ENCODE data around the gene NCOA7.

DNA sequence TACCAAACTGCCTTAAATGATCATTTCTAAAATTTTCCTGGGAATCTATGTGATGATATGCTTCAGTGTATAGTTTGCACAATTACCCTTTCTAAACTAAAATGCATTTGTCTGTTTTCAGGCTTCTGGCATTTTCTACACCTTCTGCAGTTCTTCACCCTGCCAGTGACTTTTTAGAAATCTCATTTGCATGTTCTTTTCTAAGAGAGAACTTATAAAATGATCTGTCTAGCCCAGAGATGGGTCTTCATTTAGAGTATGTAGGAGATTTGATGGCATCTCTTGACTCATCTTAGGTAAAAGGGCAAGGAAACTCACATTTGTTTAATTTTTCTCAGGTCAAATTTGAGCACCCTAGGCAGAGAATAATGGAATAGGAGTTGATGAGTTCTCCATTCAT is 17.8 kb downstream of the NCOA7 start:
- TF ChIP-seq CTCF (IDR thresholded peaks at IDR 0.05; ENCODE audit: low read depth, low read length) (no peak), EZH2phosphoT487 (IDR thresholded peaks at IDR 0.05; ENCODE audit: low read depth) (no peak)

Measured in OCI-LY3 (cell line).